ENCODE results near the gene SMARCD1.

The SMARCD1 gene

DNA sequence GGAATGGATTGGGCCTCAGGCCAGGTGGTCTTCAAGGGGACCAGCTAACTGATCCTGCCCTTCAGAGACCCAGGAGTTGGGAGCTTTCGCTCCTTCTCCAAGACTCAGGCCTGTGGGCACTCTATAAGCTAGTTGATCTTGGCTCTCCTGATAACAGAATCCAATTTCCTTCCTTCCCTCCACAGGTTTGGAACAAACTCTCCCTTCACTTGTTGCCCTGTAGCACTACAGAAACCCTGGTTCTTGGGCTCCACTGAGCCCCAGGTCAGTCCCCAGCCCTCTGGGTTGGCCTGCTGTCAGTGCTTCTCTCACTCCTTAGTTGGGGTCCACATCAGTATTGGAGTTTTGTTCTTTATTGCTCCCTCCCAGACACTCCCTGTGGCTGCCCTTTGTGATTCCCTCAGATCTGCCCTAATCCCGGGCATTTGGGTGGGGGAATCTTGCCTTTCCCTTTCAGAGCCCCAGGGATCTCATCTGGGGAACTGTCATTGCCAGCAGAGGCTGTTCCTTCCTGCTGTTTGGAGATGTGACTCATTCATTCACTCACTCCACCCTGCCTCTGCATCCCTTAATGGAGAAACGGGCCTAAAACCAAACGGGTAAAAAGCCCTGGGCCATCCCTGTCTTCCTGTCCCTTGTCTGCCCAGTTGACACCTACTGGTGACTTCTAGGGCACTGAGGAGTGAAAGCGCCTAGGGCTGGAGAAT lies 14.3 kb downstream of the SMARCD1 start:
- Histone ChIP-seq H2AFZ (ENCODE audit: low read length) (no peak overlapping the region), H3K79me2 (ENCODE audit: low read length) (no peaks in the 10 kb centered on the region), H3K9ac (ENCODE audit: low read length) (no peak overlapping the region), H4K20me1 (ENCODE audit: insufficient read depth, low read length) (no peaks in the 10 kb centered on the region), H3K9me2 (replicated peaks; ENCODE audit: insufficient read depth, low read length) (no peaks in the 10 kb centered on the region), H3K4me2 (ENCODE audit: low read depth, low read length) (no peak overlapping the region), H3K27ac (ENCODE audit: low read length) (no peak overlapping the region), H3K9me3 (replicated peaks; ENCODE audit: insufficient read depth, low read length) (no peaks in the 10 kb centered on the region), H3F3A (ENCODE audit: insufficient read depth, low read length) (peaks cover 4% of the 10 kb centered on the region; the same call in 1 of the 2 replicates), H3K36me3 (replicated peaks; ENCODE audit: insufficient read depth, low read length) (peaks cover 10% of the 10 kb centered on the region; the same call in 1 of the 2 replicates), H3K4me3 (ENCODE audit: low read length) (no peak overlapping the region), H3K4me1 (ENCODE audit: low read length) (no peaks in the 10 kb centered on the region), H3K27me3 (replicated peaks; ENCODE audit: insufficient read depth, low read length) (no peaks in the 10 kb centered on the region)
- no peak for DNase-seq
- TF ChIP-seq CTCF (IDR thresholded peaks at IDR 0.05; ENCODE audit: low read length) = no peak
- no peak for TF ChIP-seq EZH2 (optimal IDR thresholded peaks at IDR 0.05; ENCODE audit: low read depth, low read length)
- TF ChIP-seq EZH2phosphoT487 (IDR thresholded peaks at IDR 0.05; ENCODE audit: low read length) = no peak

DNA sequence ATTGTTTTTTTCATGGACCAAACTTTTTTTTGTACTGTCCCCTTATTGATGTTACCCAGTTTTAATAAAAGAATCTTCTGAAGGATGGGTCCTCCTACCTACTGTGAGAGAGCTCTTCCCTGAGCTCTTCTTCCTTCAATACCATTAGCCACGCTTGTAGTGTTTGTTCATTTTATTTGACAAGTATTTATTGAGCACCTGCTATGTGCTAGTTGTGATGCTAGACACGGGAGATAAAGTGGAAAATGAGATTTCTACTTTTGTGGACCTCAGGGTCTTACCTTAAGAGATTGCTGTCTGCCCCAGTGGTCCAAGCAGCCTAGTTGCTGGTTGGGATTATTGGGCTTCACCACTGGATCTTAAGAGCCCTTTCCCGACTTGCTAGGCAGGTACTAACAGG lies 15.4 kb downstream of the SMARCD1 start:
- no peaks in the 10 kb centered on the region for H3K9me2 ChIP-seq (replicated peaks; ENCODE audit: insufficient read depth, low read length)
- no peaks in the 10 kb centered on the region for H3K9me3 ChIP-seq (replicated peaks; ENCODE audit: insufficient read depth, low read length)
- H3K9ac ChIP-seq (ENCODE audit: low read length) = no peak overlapping the region
- TF ChIP-seq EZH2phosphoT487 (IDR thresholded peaks at IDR 0.05; ENCODE audit: low read length) = no peak
- no peaks in the 10 kb centered on the region for H3K79me2 ChIP-seq (ENCODE audit: low read length)
- peaks cover 10% of the 10 kb centered on the region; the same call in 1 of the 2 replicates for H3K36me3 ChIP-seq (replicated peaks; ENCODE audit: insufficient read depth, low read length)
- H3K4me1 ChIP-seq (ENCODE audit: low read length) = no peaks in the 10 kb centered on the region
- H3F3A ChIP-seq (ENCODE audit: insufficient read depth, low read length) = peaks cover 4% of the 10 kb centered on the region; the same call in 1 of the 2 replicates
- DNase-seq = no peak
- H4K20me1 ChIP-seq (ENCODE audit: insufficient read depth, low read length) = no peaks in the 10 kb centered on the region
- no peak overlapping the region for H3K4me2 ChIP-seq (ENCODE audit: low read depth, low read length)
- H3K27ac ChIP-seq (ENCODE audit: low read length) = no peak overlapping the region
- no peak overlapping the region for H3K4me3 ChIP-seq (ENCODE audit: low read length)
- H2AFZ ChIP-seq (ENCODE audit: low read length) = no peak overlapping the region
- no peaks in the 10 kb centered on the region for H3K27me3 ChIP-seq (replicated peaks; ENCODE audit: insufficient read depth, low read length)

DNA sequence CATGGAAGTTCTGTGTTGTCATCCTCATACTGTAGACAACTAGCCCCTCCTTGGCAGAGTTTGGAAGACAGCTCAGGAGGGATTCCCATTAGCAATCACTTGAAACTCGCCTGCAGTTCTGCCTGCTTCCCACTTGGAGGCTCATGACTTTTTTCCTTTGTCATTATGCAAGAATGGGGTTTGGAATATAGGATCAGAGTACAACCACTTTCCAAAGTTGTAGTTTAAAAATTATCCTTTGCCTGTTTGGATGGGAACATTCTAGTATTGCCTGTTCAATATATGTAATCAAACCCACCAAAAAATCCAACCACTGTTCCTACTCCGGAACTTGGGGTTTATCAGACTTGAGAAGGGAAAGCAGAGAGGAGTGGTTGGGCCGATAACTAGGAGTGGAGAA lies 16.5 kb downstream of the SMARCD1 start:
- no peaks in the 10 kb centered on the region for H3K79me2 ChIP-seq (ENCODE audit: low read length)

More for the DNA sequence above, 16.5 kb downstream of the SMARCD1 start:
- Histone ChIP-seq H3K4me2 (ENCODE audit: low read depth, low read length) (no peak overlapping the region), H2AFZ (ENCODE audit: low read length) (no peak overlapping the region), H3K36me3 (replicated peaks; ENCODE audit: insufficient read depth, low read length) (peaks cover 8% of the 10 kb centered on the region; the same call in 1 of the 2 replicates), H3F3A (ENCODE audit: insufficient read depth, low read length) (peaks cover 4% of the 10 kb centered on the region; the same call in 1 of the 2 replicates), H3K4me1 (ENCODE audit: low read length) (no peaks in the 10 kb centered on the region), H3K9me2 (replicated peaks; ENCODE audit: insufficient read depth, low read length) (no peaks in the 10 kb centered on the region), H4K20me1 (ENCODE audit: insufficient read depth, low read length) (no peaks in the 10 kb centered on the region), H3K9me3 (replicated peaks; ENCODE audit: insufficient read depth, low read length) (no peaks in the 10 kb centered on the region), H3K4me3 (ENCODE audit: low read length) (no peak overlapping the region), H3K27ac (ENCODE audit: low read length) (no peak overlapping the region), H3K9ac (ENCODE audit: low read length) (no peak overlapping the region), H3K27me3 (replicated peaks; ENCODE audit: insufficient read depth, low read length) (no peaks in the 10 kb centered on the region)
- DNase-seq = no peak
- TF ChIP-seq EZH2phosphoT487 (IDR thresholded peaks at IDR 0.05; ENCODE audit: low read length) (no peak), EZH2 (optimal IDR thresholded peaks at IDR 0.05; ENCODE audit: low read depth, low read length) (no peak), CTCF (IDR thresholded peaks at IDR 0.05; ENCODE audit: low read length) (no peak; the same call in 1 of the 2 replicates)

All from MM.1S (cell line).